KMS-11 (cell line): Measurements from ENCODE around the gene PTGDS.

Source experiments
- H2AFZ ChIP-seq: fragments of 200-600 bp; sonication (generic); 2 replicates; pipeline ENCODE4 v1.6.1; 2016; ENCODE audit warnings: antibody characterized with exemption, mixed run types, low read depth
- H3K27ac ChIP-seq: fragments of 200-600 bp; sonication (generic); 2 replicates; pipeline ENCODE4 v1.6.1; 2016; ENCODE audit warnings: mild to moderate bottlenecking, mixed run types
- H3K27me3 ChIP-seq: fragments of 200-600 bp; sonication (generic); 2 replicates; pipeline ENCODE4 v1.6.1; 2017; ENCODE audit warnings: mild to moderate bottlenecking, low read depth, mixed run types, moderate library complexity; ENCODE audit not compliant: insufficient read depth
- H3K36me3 ChIP-seq: fragments of 200-600 bp; sonication (generic); 2 replicates; pipeline ENCODE4 v1.6.1; 2017; ENCODE audit warnings: mild to moderate bottlenecking, mixed run types; ENCODE audit not compliant: insufficient read depth
- H3K4me1 ChIP-seq: fragments of 200-600 bp; sonication (generic); 2 replicates; pipeline ENCODE4 v1.6.1; 2016; ENCODE audit warnings: mild to moderate bottlenecking, low read depth, mixed run types; ENCODE audit not compliant: poor library complexity, severe bottlenecking
- H3K4me2 ChIP-seq: fragments of 200-600 bp; sonication (generic); 2 replicates; pipeline ENCODE4 v1.7.0; 2016; ENCODE audit warnings: mild to moderate bottlenecking, mixed run types
- H3K4me3 ChIP-seq: fragments of 200-600 bp; sonication (generic); IDR thresholded peaks from 2 replicates; pipeline ENCODE4 v1.6.1; 2017; ENCODE audit warnings: low read depth, low read length, mixed read lengths; ENCODE audit not compliant: insufficient read depth
- H3K79me2 ChIP-seq: fragments of 200-600 bp; sonication (generic); 2 replicates; pipeline ENCODE4 v1.6.1; 2016; ENCODE audit warnings: low read depth, mixed run types; ENCODE audit not compliant: insufficient read depth
- H3K9ac ChIP-seq: fragments of 200-600 bp; sonication (generic); 2 replicates; pipeline ENCODE4 v1.6.1; 2016; ENCODE audit warnings: mild to moderate bottlenecking, mixed run types
- H4K20me1 ChIP-seq: fragments of 200-600 bp; sonication (generic); 2 replicates; pipeline ENCODE4 v1.6.1; 2016; ENCODE audit warnings: mild to moderate bottlenecking, mixed run types; ENCODE audit not compliant: insufficient read depth
- TF ChIP-seq, protein P1 (sequence below): fragments of 200-600 bp; sonication (generic); conservative IDR thresholded peaks from 2 replicates; pipeline ENCODE4 v1.6.1; 2017; ENCODE audit warnings: low read depth, mild to moderate bottlenecking, antibody characterized with exemption, low read length, moderate library complexity, mixed read lengths

Gene PTGDS

DNA sequence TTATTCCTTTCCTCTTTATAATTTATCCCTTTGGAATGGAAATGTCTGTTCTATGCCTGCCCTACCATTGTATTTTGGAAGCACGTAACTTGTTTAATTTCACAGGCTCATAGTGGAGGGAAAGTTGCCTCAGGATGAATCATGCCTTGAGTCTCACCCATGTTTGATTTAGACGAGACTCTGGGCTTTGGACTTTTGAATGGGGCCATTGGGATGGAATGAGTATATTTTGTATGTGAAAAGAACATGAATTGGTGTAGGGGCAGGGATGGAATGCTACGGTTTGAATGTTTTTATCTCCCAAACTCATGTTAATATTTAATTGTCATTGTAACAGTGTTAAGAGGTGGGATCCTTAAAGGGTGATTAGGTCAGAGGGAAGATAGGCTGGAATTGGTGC lies 43.0 kb upstream of the PTGDS start:
- H3K79me2 ChIP-seq, result no peaks in the 10 kb centered on the region
- H3K4me1 ChIP-seq, result peaks cover 4% of the 10 kb centered on the region
- H4K20me1 ChIP-seq, result no peaks in the 10 kb centered on the region
- no peak overlapping the region for H3K27ac ChIP-seq
- H2AFZ ChIP-seq, result no peak overlapping the region
- H3K36me3 ChIP-seq, result peaks cover 3% of the 10 kb centered on the region; the same call in 1 of the 2 replicates
- TF ChIP-seq, protein P1, sequence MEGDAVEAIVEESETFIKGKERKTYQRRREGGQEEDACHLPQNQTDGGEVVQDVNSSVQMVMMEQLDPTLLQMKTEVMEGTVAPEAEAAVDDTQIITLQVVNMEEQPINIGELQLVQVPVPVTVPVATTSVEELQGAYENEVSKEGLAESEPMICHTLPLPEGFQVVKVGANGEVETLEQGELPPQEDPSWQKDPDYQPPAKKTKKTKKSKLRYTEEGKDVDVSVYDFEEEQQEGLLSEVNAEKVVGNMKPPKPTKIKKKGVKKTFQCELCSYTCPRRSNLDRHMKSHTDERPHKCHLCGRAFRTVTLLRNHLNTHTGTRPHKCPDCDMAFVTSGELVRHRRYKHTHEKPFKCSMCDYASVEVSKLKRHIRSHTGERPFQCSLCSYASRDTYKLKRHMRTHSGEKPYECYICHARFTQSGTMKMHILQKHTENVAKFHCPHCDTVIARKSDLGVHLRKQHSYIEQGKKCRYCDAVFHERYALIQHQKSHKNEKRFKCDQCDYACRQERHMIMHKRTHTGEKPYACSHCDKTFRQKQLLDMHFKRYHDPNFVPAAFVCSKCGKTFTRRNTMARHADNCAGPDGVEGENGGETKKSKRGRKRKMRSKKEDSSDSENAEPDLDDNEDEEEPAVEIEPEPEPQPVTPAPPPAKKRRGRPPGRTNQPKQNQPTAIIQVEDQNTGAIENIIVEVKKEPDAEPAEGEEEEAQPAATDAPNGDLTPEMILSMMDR, result no peak
- H3K4me2 ChIP-seq, result no peak overlapping the region
- H3K4me3 ChIP-seq, result no peak overlapping the region
- H3K27me3 ChIP-seq, result no peaks in the 10 kb centered on the region
- H3K9ac ChIP-seq, result no peak overlapping the region

DNA sequence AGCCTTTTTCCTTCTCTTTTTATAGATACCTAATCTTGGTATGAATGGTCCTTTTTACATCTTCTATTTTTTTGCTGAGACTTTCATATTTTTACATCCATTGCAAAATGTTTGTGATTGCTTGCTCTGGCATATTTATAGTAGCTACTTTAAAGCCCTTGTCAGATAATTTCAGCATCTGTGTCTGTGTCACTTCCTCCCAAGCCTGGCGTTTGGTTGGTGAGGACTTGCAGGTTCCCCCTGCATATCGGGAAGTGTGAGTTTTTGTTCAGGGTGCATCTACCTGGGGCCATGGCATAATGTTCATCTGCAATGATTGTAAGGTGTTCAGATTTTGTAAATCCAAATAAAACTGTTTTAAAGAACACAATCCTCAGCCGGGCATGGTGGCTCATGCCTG lies 41.7 kb upstream of the PTGDS start:
- H3K27me3 ChIP-seq, result no peaks in the 10 kb centered on the region
- H3K79me2 ChIP-seq, result no peaks in the 10 kb centered on the region
- peaks cover 4% of the 10 kb centered on the region for H3K4me1 ChIP-seq
- H3K36me3 ChIP-seq, result peaks cover 3% of the 10 kb centered on the region; the same call in 1 of the 2 replicates
- H3K4me2 ChIP-seq, result no peak overlapping the region
- no peak overlapping the region for H2AFZ ChIP-seq
- H3K9ac ChIP-seq, result no peak overlapping the region
- TF ChIP-seq, protein P1, result no peak
- H3K27ac ChIP-seq, result no peak overlapping the region
- H4K20me1 ChIP-seq, result no peaks in the 10 kb centered on the region
- H3K4me3 ChIP-seq, result no peak overlapping the region

DNA sequence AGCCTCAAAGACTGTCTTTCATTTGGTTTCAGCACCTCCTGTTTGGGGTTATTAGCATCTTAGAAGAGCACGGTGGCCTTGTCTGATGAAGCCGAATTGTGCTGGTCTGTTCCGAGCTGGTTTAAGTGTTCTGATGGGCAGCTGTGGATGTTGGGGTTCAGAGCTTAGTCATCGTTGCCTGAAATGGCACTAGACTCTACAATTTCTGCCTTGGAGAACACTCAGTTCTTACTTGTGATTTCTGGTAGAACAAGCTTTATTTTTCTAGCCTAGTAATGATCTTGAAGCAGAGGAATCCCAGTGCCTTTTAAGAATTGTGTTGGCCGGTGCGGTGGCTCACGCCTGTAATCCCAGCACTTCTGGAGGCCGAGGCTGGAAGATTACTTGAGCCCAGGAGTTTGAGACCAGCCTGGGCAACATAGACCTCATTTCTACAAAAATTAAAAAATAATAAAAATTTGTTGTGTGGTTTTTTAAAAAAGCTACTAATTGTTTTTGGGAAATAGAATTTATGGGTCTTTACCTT lies 40.6 kb upstream of the PTGDS start:
- peaks cover 6% of the 10 kb centered on the region; the same call in 1 of the 2 replicates for H3K36me3 ChIP-seq

DNA sequence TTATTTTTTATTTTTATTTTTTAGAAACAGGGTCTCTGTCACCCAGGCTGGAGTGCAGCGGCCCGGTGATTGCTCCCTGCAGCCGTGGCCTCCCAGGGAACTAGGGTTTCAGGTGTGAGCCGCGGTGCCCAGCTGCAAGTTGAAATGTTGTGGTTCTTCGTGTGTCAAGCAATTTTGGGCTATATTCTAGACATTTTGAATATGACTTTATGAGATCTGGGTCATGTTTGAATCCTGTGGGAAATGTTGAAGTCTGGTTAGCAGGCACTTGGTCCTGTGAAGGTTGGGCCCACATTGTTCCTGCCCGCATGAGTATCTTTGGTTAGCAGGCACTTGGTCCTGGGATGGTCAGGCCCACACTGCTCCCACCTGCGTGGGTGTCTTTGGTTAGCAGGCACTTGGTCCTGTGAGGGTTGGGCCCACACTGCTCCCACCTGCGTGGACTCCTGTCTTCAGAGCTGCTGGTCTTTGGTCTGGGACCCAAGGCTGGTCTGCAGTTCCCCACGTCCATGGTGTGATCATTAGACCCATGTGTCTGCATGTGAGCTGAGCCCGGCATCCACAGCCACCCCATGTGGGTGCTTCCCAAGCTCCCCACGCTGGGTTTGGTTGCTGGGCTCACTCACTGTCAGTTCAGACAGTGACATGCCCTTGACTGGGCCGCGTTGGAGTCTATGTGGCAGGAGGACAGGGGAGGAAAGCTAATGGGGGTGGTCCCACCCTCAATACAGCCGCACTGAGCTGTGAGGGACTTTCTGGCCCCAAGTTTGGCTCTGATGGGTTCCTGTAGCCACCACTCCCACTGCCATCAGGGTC lies 39.9 kb upstream of the PTGDS start:
- H3K27me3 ChIP-seq, result no peaks in the 10 kb centered on the region
- no peak overlapping the region for H3K9ac ChIP-seq
- peaks cover 2% of the 10 kb centered on the region; the same call in 1 of the 2 replicates for H3K79me2 ChIP-seq
- TF ChIP-seq, protein P1, result no peak
- H3K4me3 ChIP-seq, result no peak overlapping the region
- no peaks in the 10 kb centered on the region for H3K4me1 ChIP-seq
- H3K27ac ChIP-seq, result no peak overlapping the region
- H3K4me2 ChIP-seq, result no peak overlapping the region
- H4K20me1 ChIP-seq, result no peaks in the 10 kb centered on the region
- H2AFZ ChIP-seq, result no peak overlapping the region
- H3K36me3 ChIP-seq, result peaks cover 3% of the 10 kb centered on the region; the same call in 1 of the 2 replicates

More for the DNA sequence above, 40.6 kb upstream of the PTGDS start:
- no peak overlapping the region for H3K9ac ChIP-seq
- TF ChIP-seq, protein P1, result no peak
- no peak overlapping the region for H2AFZ ChIP-seq
- H3K4me2 ChIP-seq, result no peak overlapping the region
- no peak overlapping the region for H3K4me3 ChIP-seq
- H3K27me3 ChIP-seq, result no peaks in the 10 kb centered on the region
- H4K20me1 ChIP-seq, result no peaks in the 10 kb centered on the region
- no peaks in the 10 kb centered on the region for H3K79me2 ChIP-seq
- H3K4me1 ChIP-seq, result peaks cover 4% of the 10 kb centered on the region
- H3K27ac ChIP-seq, result no peak overlapping the region
